HK-2 (cell line): ENCODE data around the gene DGKD.

Experiments
- DNase-seq: peaks from one replicate; pipeline ENCODE4 v3.0.0-alpha.2; 2018; ENCODE audit not compliant: unreplicated experiment

DGKD gene

GRCh38 chr2:233429175-233429897, 75.0 kb downstream of the DGKD start:
- DNase-seq = no peak

- DNase-seq = no peak
Observed at GRCh38 chr2:233430081-233430480, 75.8 kb downstream of the DGKD start.

- DNase-seq = no peak
Observed at GRCh38 chr2:233430651-233431050, 76.4 kb downstream of the DGKD start.

GRCh38 chr2:233433029-233433428, 78.7 kb downstream of the DGKD start:
- no peak for DNase-seq

GRCh38 chr2:233433794-233434193, 79.5 kb downstream of the DGKD start:
- DNase-seq = no peak

GRCh38 chr2:233434666-233435330, 80.5 kb downstream of the DGKD start:
- DNase-seq = no peak

GRCh38 chr2:233435436-233436190, 81.3 kb downstream of the DGKD start:
- DNase-seq = no peak

- DNase-seq = no peak
Observed at GRCh38 chr2:233436191-233436581, 81.9 kb downstream of the DGKD start.

- DNase-seq = no peak
Observed at GRCh38 chr2:233436691-233437438, 82.6 kb downstream of the DGKD start.

- no peak for DNase-seq
Observed at GRCh38 chr2:233437439-233437955, 83.2 kb downstream of the DGKD start.

- no peak for DNase-seq
Observed at GRCh38 chr2:233438573-233439147, 84.4 kb downstream of the DGKD start.

- no peak for DNase-seq
Observed at GRCh38 chr2:233439191-233439590, 84.9 kb downstream of the DGKD start.

- DNase-seq = no peak
Observed at GRCh38 chr2:233440314-233440713, 86.0 kb downstream of the DGKD start.

- no peak for DNase-seq
Observed at GRCh38 chr2:233440714-233441113, 86.4 kb downstream of the DGKD start.

- DNase-seq = no peak
Observed at GRCh38 chr2:233441161-233442027, 87.1 kb downstream of the DGKD start.

- DNase-seq = no peak
Observed at GRCh38 chr2:233442028-233442310, 87.7 kb downstream of the DGKD start.

- DNase-seq = peak; percentile 73
Observed at GRCh38 chr2:233443511-233444183, 89.4 kb downstream of the DGKD start.

- no peak for DNase-seq
Observed at GRCh38 chr2:233444501-233444900, 90.2 kb downstream of the DGKD start.

- DNase-seq = no peak
Observed at GRCh38 chr2:233445152-233445830, 91.0 kb downstream of the DGKD start.

GRCh38 chr2:233446121-233446520, 91.8 kb downstream of the DGKD start:
- no peak for DNase-seq
